Ammon's horn (tissue), 1 donor: Measurements from ENCODE around the gene DACH1.

ENCODE experiments used
- DNase-seq: peaks from one replicate; pipeline ENCODE4 v3.0.0-alpha.2; 2016; ENCODE audit warnings: low spot score

Gene DACH1

GRCh38 chr13:71395053-71395452 is 472.0 kb downstream of the DACH1 start:
- no peak for DNase-seq

GRCh38 chr13:71394176-71394575 is 472.8 kb downstream of the DACH1 start:
- no peak for DNase-seq
